ENCODE results near the gene BSN.

GRCh38 chr3:49628249-49628648 lies 74.0 kb downstream of the BSN start:
- TF ChIP-seq, protein P1, sequence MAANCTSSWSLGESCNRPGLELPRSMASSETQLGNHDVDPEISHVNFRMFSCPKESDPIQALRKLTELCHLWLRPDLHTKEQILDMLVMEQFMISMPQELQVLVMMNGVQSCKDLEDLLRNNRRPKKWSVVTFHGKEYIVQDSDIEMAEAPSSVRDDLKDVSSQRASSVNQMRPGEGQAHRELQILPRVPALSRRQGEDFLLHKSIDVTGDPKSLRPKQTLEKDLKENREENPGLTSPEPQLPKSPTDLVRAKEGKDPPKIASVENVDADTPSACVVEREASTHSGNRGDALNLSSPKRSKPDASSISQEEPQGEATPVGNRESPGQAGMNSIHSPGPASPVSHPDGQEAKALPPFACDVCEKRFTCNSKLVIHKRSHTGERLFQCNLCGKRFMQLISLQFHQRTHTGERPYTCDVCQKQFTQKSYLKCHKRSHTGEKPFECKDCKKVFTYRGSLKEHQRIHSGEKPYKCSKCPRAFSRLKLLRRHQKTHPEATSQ (tag by site-specific recombination; IDR thresholded peaks at IDR 0.05): no peak
- no peak for TF ChIP-seq CTCF (tag by site-specific recombination; IDR thresholded peaks at IDR 0.05)
- no peak for TF ChIP-seq TCF7L2 (IDR thresholded peaks at IDR 0.05; ENCODE audit: borderline replicate concordance, low read depth, low read length)
- TF ChIP-seq KLF16 (tag by site-specific recombination; IDR thresholded peaks at IDR 0.05): no peak
